Measurements from ENCODE around the gene ETS1.

DNA sequence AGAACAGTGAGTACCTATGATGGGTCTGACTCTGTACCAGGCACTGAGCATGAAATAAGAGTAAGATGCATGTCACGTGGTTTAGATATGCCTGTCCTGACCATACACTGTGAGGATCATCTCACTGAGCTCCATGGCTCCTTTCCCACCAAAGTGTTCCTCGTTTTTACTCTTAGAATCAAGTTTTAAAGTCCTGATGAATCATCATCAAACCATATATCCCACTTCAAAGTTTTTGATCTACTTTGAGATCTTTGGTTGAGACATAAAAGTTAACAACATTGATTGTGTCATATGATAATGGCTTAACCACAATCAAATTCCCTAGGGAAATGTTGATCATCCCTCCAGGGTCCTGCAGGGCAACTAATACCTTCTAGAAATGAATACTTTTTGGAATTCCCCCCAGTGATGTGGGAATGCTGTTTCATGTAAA is 12.8 kb downstream of the ETS1 start:
- TF ChIP-seq, protein P1, sequence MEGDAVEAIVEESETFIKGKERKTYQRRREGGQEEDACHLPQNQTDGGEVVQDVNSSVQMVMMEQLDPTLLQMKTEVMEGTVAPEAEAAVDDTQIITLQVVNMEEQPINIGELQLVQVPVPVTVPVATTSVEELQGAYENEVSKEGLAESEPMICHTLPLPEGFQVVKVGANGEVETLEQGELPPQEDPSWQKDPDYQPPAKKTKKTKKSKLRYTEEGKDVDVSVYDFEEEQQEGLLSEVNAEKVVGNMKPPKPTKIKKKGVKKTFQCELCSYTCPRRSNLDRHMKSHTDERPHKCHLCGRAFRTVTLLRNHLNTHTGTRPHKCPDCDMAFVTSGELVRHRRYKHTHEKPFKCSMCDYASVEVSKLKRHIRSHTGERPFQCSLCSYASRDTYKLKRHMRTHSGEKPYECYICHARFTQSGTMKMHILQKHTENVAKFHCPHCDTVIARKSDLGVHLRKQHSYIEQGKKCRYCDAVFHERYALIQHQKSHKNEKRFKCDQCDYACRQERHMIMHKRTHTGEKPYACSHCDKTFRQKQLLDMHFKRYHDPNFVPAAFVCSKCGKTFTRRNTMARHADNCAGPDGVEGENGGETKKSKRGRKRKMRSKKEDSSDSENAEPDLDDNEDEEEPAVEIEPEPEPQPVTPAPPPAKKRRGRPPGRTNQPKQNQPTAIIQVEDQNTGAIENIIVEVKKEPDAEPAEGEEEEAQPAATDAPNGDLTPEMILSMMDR (conservative IDR thresholded peaks at IDR 0.05; ENCODE audit: low read depth in 2 of 2): no peak
- TF ChIP-seq EZH2phosphoT487 (IDR thresholded peaks at IDR 0.05; ENCODE audit: unreplicated experiment) (no peak), JUNB (IDR thresholded peaks at IDR 0.05; ENCODE audit: unreplicated experiment) (no peak), POLR2AphosphoS5 (IDR thresholded peaks at IDR 0.05; ENCODE audit: low read depth) (no peak), EZH2 (IDR thresholded peaks at IDR 0.05; ENCODE audit: low read depth, unreplicated experiment) (no peak)
- TF ChIP-seq, protein P2, sequence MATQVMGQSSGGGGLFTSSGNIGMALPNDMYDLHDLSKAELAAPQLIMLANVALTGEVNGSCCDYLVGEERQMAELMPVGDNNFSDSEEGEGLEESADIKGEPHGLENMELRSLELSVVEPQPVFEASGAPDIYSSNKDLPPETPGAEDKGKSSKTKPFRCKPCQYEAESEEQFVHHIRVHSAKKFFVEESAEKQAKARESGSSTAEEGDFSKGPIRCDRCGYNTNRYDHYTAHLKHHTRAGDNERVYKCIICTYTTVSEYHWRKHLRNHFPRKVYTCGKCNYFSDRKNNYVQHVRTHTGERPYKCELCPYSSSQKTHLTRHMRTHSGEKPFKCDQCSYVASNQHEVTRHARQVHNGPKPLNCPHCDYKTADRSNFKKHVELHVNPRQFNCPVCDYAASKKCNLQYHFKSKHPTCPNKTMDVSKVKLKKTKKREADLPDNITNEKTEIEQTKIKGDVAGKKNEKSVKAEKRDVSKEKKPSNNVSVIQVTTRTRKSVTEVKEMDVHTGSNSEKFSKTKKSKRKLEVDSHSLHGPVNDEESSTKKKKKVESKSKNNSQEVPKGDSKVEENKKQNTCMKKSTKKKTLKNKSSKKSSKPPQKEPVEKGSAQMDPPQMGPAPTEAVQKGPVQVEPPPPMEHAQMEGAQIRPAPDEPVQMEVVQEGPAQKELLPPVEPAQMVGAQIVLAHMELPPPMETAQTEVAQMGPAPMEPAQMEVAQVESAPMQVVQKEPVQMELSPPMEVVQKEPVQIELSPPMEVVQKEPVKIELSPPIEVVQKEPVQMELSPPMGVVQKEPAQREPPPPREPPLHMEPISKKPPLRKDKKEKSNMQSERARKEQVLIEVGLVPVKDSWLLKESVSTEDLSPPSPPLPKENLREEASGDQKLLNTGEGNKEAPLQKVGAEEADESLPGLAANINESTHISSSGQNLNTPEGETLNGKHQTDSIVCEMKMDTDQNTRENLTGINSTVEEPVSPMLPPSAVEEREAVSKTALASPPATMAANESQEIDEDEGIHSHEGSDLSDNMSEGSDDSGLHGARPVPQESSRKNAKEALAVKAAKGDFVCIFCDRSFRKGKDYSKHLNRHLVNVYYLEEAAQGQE (IDR thresholded peaks at IDR 0.05; ENCODE audit: unreplicated experiment): no peak
